Neural cell (in vitro differentiated cells): ENCODE data around the gene TSPO2. TPM values are rescaled to one million over a fixed set of nuclear protein-coding genes. Genes with fewer than 3 reads are reported as not detected.

ENCODE experiments used
- H2AFZ ChIP-seq: fragments of 200-600, 300-800 bp; sonication (generic), shearing (Covaris generic); 2 replicates; pipeline ENCODE4 v1.6.0; 2014; ENCODE audit warnings: low read depth, mild to moderate bottlenecking, antibody characterized with exemption, low read length, moderate library complexity
- H3F3A ChIP-seq: fragments of 200-600 bp; shearing (Covaris generic); 2 replicates; pipeline ENCODE4 v1.6.1; 2016; ENCODE audit warnings: mild to moderate bottlenecking, moderate library complexity, mixed read lengths, antibody characterized with exemption, low read length; ENCODE audit not compliant: insufficient read depth, poor library complexity, severe bottlenecking
- H3K27ac ChIP-seq: fragments of 200-600, 300-800 bp; sonication (generic), shearing (Covaris generic); 2 replicates; pipeline ENCODE4 v1.5.1; 2014; ENCODE audit warnings: mild to moderate bottlenecking, low read length, moderate library complexity
- H3K27me3 ChIP-seq: fragments of 300-800, 200-600 bp; sonication (generic), shearing (Covaris generic); 2 replicates; pipeline ENCODE4 v1.6.0; 2014; ENCODE audit warnings: mild to moderate bottlenecking, low read depth, low read length, moderate library complexity; ENCODE audit not compliant: insufficient read depth
- H3K36me3 ChIP-seq: fragments of 300-800, 200-600 bp; sonication (generic), shearing (Covaris generic); 2 replicates; pipeline ENCODE4 v1.5.1; 2014; ENCODE audit warnings: mild to moderate bottlenecking, antibody characterized with exemption, low read length, moderate library complexity; ENCODE audit not compliant: insufficient read depth
- H3K4me2 ChIP-seq: fragments of 300-800, 200-600 bp; sonication (generic), shearing (Covaris generic); 2 replicates; pipeline ENCODE4 v1.6.0; 2014; ENCODE audit warnings: mild to moderate bottlenecking, low read length
- H3K4me3 ChIP-seq: fragments of 300-800, 200-600 bp; sonication (generic), shearing (Covaris generic); 2 replicates; pipeline ENCODE4 v1.5.1; 2014; ENCODE audit warnings: mild to moderate bottlenecking, low read length, moderate library complexity
- H3K79me2 ChIP-seq: fragments of 200-600 bp; shearing (Covaris generic); replicated peaks from 2 replicates; pipeline ENCODE4 v1.6.0; 2014; ENCODE audit warnings: mild to moderate bottlenecking, low read length, moderate library complexity; ENCODE audit not compliant: insufficient read depth
- H3K9ac ChIP-seq: fragments of 300-800, 200-600 bp; sonication (generic), shearing (Covaris generic); 2 replicates; pipeline ENCODE4 v1.6.1; 2016; ENCODE audit warnings: mild to moderate bottlenecking, low read length, mixed read lengths
- H3K9me2 ChIP-seq: fragments of 200-600 bp; shearing (Covaris generic); 2 replicates; pipeline ENCODE4 v1.6.1; 2016; ENCODE audit warnings: mild to moderate bottlenecking, low read length, mixed read lengths; ENCODE audit not compliant: insufficient read depth
- H3K9me3 ChIP-seq: fragments of 200-600, 300-800 bp; sonication (generic), shearing (Covaris generic); 2 replicates; pipeline ENCODE4 v1.6.1; 2016; ENCODE audit warnings: mild to moderate bottlenecking, mixed run types, low read length, moderate library complexity, mixed read lengths
- H4K20me1 ChIP-seq: fragments of 200-600 bp; shearing (Covaris generic); 2 replicates; pipeline ENCODE4 v1.6.1; 2016; ENCODE audit warnings: mild to moderate bottlenecking, mixed run types; ENCODE audit not compliant: insufficient read depth
- EP300 ChIP-seq: fragments of 450-650 bp; conservative IDR thresholded peaks from 2 replicates; pipeline ENCODE4 v1.6.1; 2014; ENCODE audit warnings: antibody characterized with exemption, mild to moderate bottlenecking, moderate library complexity; ENCODE audit not compliant: poor library complexity, severe bottlenecking
- EZH2 ChIP-seq: fragments of 200-600, 300-800 bp; shearing (Covaris generic), sonication (generic); IDR thresholded peaks from 2 replicates; pipeline ENCODE4 v1.6.1; 2014; ENCODE audit warnings: antibody characterized with exemption, low read length, borderline replicate concordance, mild to moderate bottlenecking; ENCODE audit not compliant: insufficient read depth, poor library complexity, severe bottlenecking
- MXI1 ChIP-seq: fragments of 450-650 bp; conservative IDR thresholded peaks from 2 replicates; pipeline ENCODE4 v1.6.1; 2014; ENCODE audit warnings: antibody characterized with exemption, mild to moderate bottlenecking; ENCODE audit not compliant: poor library complexity, severe bottlenecking
- POLR2AphosphoS5 ChIP-seq: IDR thresholded peaks from 2 replicates; pipeline ENCODE4 v1.6.1; 2012
- RAD21 ChIP-seq: fragments of 450-650 bp; conservative IDR thresholded peaks from 2 replicates; pipeline ENCODE4 v1.6.1; 2014; ENCODE audit warnings: antibody characterized with exemption, mild to moderate bottlenecking, moderate library complexity
- SMC3 ChIP-seq: fragments of 450-650 bp; conservative IDR thresholded peaks from 2 replicates; pipeline ENCODE4 v1.6.1; 2014; ENCODE audit warnings: antibody characterized with exemption, mild to moderate bottlenecking, moderate library complexity; ENCODE audit not compliant: poor library complexity
- TAF1 ChIP-seq: IDR thresholded peaks from 2 replicates; pipeline ENCODE4 v1.6.1; 2012; ENCODE audit warnings: low read depth
- polyA plus RNA-seq: library from polyadenylated mRNA; depleted of rRNA; stranded (reverse); fragments of >200 nt; gene quantifications from 2 replicates; pipeline ENCODE4 v1.2.3, GENCODE V29; 2014
- TF ChIP-seq, protein P1 (sequence below): fragments of 450-650 bp; IDR thresholded peaks from 2 replicates; pipeline ENCODE4 v1.5.1; 2014; ENCODE audit warnings: antibody characterized with exemption, mild to moderate bottlenecking, moderate library complexity; ENCODE audit not compliant: poor library complexity, severe bottlenecking
- TF ChIP-seq, protein P2 (sequence below): IDR thresholded peaks from 2 replicates; pipeline ENCODE4 v1.6.1; 2012; ENCODE audit warnings: borderline replicate concordance

TSPO2 gene
- polyA plus RNA-seq, 1 donor from 2014 or later, result not detected

DNA sequence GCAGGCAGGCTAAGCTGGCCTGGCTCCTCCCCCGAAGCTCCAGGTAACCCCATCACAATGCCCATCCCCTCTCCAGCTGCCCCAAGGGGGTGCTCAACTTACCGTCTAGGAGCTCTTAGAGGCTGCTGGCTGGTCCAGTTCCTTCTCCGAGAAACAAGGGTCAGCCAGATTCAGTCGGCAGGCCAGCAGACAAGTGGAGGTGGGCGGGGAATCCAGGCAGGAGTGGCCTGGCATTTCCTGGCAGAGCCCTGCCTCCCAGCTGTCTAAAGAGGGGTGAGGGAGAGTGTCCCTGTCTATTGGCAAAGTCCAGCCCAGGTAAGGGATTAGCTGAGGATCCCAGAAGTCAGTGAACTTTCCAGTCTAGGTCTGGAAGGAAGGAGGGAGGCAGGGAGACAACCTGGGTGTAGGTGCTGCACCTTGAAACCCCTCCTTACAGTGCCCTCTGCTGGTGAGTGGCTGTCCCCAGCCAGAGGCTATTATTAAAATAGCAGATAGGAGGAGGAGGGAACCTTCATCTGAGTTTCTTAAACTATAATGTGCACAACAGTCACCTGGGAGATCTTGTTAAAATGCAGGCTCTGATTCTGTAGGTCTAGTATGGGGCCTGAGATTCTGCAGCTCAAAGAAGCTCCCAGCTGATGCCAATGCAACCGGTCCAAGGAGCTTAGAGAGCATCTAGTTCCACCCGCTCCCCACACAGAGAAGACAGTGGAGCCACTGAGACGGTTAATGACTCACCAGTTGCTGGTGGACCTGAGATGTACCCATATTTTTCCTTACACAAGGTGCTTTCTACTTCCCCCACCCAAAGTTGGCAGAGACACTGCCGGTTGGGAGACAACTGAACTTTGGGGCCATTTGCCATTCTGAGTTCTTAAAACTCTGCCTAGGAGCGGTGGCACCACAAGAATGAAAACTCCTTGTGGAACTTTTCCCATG, 2.9 kb upstream of the TSPO2 start, which contains the start of gene UNC5CL:
UNC5CL (minus strand) TSS at position 162 of the 939 bp plus-strand sequence. CDS start 4,147 bp downstream, outside the sequence.
- Histone ChIP-seq H3K9ac (no peak within 1 kb of the TSS), H3K9me2 (no peaks in the 10 kb centered on the region), H3K36me3 (no peaks in the 10 kb centered on the region), H3K27ac (no peak within 1 kb of the TSS), H2AFZ (no peak within 1 kb of the TSS), H3K9me3 (no peaks in the 10 kb centered on the region), H4K20me1 (no peaks in the 10 kb centered on the region), H3K27me3 (no peaks in the 10 kb centered on the region), H3K4me2 (no peak within 1 kb of the TSS), H3K79me2 (no peaks in the 10 kb centered on the region), H3F3A (no peaks in the 10 kb centered on the region), H3K4me3 (no peak within 1 kb of the TSS)
- TF ChIP-seq RAD21, result peak; percentile 26
- TF ChIP-seq EZH2, result no peak
- TF ChIP-seq, protein P1, sequence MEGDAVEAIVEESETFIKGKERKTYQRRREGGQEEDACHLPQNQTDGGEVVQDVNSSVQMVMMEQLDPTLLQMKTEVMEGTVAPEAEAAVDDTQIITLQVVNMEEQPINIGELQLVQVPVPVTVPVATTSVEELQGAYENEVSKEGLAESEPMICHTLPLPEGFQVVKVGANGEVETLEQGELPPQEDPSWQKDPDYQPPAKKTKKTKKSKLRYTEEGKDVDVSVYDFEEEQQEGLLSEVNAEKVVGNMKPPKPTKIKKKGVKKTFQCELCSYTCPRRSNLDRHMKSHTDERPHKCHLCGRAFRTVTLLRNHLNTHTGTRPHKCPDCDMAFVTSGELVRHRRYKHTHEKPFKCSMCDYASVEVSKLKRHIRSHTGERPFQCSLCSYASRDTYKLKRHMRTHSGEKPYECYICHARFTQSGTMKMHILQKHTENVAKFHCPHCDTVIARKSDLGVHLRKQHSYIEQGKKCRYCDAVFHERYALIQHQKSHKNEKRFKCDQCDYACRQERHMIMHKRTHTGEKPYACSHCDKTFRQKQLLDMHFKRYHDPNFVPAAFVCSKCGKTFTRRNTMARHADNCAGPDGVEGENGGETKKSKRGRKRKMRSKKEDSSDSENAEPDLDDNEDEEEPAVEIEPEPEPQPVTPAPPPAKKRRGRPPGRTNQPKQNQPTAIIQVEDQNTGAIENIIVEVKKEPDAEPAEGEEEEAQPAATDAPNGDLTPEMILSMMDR, result peak; percentile 44

DNA sequence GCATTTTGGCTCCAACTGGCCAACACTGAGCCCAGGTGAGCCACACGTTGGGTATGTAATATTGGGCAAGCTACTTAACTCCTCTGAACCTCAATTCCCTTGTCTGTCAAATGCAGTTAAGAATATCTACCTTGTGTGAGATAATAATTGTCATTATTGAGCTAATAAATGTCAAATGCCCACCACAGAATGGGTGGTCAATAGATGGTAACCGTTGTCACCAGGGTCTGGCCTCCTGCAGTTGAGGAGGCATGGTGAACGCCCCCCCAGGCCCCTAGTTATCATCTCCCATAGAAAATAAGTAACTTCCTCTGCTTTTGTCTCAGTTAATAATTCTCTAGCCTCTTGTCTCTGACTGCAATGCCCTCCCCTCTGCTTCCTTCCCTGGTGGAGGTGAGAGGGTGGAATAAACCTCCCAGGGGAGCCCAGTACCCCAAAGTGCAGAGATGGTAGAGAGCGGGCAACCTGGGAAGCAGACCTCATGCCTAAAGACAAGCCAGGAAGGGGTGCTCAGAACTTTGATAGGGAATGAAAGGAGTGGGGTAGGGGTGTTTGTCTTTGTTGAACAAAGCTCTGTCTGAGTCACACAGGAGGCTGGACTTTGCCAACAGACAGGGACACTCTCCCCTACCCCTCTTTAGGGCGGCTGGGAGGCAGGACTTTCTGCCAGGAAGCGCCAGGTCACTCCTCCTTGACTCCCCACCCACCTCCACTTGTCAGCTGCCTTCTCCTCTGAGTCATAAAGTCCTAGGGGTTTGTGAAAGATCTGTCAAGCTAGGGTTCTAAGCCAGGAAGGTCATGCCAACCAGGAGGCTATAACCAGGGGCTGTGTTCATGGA, 1.9 kb upstream of the TSPO2 start:
- H2AFZ ChIP-seq, result no peak overlapping the region
- no peaks in the 10 kb centered on the region for H3K9me3 ChIP-seq
- TF ChIP-seq TAF1 (no peak), SMC3 (no peak), EZH2 (no peak), POLR2AphosphoS5 (no peak), MXI1 (no peak), RAD21 (no peak), EP300 (no peak)
- TF ChIP-seq, protein P1, result no peak
- TF ChIP-seq, protein P2, sequence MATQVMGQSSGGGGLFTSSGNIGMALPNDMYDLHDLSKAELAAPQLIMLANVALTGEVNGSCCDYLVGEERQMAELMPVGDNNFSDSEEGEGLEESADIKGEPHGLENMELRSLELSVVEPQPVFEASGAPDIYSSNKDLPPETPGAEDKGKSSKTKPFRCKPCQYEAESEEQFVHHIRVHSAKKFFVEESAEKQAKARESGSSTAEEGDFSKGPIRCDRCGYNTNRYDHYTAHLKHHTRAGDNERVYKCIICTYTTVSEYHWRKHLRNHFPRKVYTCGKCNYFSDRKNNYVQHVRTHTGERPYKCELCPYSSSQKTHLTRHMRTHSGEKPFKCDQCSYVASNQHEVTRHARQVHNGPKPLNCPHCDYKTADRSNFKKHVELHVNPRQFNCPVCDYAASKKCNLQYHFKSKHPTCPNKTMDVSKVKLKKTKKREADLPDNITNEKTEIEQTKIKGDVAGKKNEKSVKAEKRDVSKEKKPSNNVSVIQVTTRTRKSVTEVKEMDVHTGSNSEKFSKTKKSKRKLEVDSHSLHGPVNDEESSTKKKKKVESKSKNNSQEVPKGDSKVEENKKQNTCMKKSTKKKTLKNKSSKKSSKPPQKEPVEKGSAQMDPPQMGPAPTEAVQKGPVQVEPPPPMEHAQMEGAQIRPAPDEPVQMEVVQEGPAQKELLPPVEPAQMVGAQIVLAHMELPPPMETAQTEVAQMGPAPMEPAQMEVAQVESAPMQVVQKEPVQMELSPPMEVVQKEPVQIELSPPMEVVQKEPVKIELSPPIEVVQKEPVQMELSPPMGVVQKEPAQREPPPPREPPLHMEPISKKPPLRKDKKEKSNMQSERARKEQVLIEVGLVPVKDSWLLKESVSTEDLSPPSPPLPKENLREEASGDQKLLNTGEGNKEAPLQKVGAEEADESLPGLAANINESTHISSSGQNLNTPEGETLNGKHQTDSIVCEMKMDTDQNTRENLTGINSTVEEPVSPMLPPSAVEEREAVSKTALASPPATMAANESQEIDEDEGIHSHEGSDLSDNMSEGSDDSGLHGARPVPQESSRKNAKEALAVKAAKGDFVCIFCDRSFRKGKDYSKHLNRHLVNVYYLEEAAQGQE, result no peak
- no peaks in the 10 kb centered on the region for H4K20me1 ChIP-seq
- H3K27me3 ChIP-seq, result no peaks in the 10 kb centered on the region
- H3K36me3 ChIP-seq, result no peaks in the 10 kb centered on the region
- no peak overlapping the region for H3K4me3 ChIP-seq
- H3K9me2 ChIP-seq, result no peaks in the 10 kb centered on the region
- H3F3A ChIP-seq, result no peaks in the 10 kb centered on the region
- H3K9ac ChIP-seq, result no peak overlapping the region
- H3K27ac ChIP-seq, result no peak overlapping the region
- no peaks in the 10 kb centered on the region for H3K79me2 ChIP-seq
- no peak overlapping the region for H3K4me2 ChIP-seq
